GM10266 (cell line): Measurements from ENCODE around the gene DNAJC15.
A peak's percentile ranks its signal among the peaks of the same experiment; 100 is the strongest.

ENCODE experiments used
- DNase-seq: peaks from one replicate; pipeline ENCODE4 v3.0.0; 2012; ENCODE audit errors: extremely low spot score
- TF ChIP-seq, protein P1 (sequence below): IDR thresholded peaks from 2 replicates; pipeline ENCODE4 v1.5.1; 2012; ENCODE audit warnings: mild to moderate bottlenecking, low read depth; ENCODE audit not compliant: control insufficient read depth, insufficient read depth; ENCODE audit errors: missing control alignments

DNAJC15 gene

DNA sequence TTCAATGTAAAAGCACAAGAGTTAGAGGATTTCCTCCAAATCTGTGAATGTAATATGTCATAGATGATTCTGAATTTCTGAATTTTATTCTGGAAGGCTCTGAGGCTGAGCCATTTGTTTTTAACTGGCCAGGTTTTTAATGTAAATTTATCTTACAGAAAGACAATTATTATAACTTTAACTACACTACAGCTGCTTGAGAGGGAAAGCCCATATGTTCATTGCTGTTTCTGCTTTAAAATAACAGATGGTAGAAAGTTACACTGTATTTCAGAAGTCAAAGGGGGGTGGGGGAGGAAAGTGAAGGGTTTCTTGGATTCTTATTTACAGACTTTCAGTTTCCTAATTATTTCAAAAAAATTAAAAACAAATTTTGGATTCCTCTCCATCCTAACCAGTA is 62.8 kb downstream of the DNAJC15 start:
- TF ChIP-seq, protein P1, sequence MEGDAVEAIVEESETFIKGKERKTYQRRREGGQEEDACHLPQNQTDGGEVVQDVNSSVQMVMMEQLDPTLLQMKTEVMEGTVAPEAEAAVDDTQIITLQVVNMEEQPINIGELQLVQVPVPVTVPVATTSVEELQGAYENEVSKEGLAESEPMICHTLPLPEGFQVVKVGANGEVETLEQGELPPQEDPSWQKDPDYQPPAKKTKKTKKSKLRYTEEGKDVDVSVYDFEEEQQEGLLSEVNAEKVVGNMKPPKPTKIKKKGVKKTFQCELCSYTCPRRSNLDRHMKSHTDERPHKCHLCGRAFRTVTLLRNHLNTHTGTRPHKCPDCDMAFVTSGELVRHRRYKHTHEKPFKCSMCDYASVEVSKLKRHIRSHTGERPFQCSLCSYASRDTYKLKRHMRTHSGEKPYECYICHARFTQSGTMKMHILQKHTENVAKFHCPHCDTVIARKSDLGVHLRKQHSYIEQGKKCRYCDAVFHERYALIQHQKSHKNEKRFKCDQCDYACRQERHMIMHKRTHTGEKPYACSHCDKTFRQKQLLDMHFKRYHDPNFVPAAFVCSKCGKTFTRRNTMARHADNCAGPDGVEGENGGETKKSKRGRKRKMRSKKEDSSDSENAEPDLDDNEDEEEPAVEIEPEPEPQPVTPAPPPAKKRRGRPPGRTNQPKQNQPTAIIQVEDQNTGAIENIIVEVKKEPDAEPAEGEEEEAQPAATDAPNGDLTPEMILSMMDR: no peak
- DNase-seq: no peak

DNA sequence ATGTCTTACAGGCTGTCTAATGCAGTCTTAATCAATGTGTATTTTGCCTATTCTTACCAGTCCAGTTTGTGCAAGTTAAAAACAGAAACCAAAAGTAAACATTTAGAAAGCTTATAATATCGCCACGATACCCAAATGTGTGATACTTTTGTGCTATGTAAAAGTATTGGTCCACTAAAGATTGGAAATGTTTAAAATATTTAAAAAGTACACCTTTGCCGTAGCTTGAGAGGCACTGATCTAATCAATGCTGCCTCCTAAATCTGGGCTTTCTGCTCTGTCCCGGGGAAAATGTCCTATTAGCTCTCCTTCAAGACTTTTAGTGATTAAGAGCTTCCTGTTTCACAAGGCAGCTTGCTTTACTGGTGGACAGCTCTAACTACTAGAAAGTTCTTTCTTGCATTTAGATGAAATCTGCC is 64.7 kb downstream of the DNAJC15 start:
- TF ChIP-seq, protein P1: no peak
- no peak for DNase-seq

DNA sequence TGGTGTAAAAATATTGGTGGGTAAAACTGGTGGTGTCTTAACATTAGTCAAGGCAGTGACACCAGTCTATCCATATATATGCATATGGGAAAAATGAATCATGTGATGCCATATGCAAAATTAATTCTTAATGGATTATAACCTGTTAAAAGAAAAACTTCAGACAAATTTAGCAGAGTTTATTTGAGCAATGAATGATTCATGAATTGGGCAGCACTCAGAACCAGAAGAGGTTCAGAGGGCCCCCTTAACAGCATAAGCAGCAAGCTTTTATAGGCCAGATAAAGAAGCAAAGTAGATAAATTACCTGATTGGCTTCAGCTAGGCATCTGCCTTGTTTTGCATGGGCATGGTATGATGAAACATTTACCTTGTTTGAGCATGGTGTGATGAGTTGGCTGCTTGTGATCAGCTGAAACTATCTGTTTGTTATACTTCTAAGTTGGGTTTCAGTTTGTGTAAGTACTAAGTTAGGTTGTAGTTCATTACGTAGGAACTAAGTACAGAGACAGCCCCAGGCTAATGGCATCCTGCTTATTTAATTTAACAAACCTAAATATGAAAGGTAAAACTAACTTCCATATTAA is 66.6 kb downstream of the DNAJC15 start:
- TF ChIP-seq, protein P1: no peak
- no peak for DNase-seq

DNA sequence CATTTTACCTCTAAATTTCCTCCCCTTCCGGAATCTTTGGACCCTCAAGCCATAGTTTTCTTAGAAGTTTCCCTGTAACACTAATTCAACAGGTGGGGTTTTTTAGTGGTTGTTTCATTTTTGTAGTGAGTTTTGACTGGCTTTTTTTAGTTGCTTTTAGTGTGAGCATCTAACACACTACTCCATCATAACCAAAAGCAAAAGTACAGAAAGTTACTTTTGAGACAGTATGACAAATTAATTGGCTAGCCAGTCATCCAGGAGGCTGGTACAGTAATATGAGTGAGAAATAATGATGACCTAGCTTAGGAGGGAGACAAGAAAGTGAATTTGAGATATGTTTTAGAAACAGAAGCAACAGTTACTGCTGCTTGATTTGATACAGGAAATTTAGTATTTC is 71.5 kb downstream of the DNAJC15 start:
- TF ChIP-seq, protein P1: no peak
- peak; percentile 32 for DNase-seq

DNA sequence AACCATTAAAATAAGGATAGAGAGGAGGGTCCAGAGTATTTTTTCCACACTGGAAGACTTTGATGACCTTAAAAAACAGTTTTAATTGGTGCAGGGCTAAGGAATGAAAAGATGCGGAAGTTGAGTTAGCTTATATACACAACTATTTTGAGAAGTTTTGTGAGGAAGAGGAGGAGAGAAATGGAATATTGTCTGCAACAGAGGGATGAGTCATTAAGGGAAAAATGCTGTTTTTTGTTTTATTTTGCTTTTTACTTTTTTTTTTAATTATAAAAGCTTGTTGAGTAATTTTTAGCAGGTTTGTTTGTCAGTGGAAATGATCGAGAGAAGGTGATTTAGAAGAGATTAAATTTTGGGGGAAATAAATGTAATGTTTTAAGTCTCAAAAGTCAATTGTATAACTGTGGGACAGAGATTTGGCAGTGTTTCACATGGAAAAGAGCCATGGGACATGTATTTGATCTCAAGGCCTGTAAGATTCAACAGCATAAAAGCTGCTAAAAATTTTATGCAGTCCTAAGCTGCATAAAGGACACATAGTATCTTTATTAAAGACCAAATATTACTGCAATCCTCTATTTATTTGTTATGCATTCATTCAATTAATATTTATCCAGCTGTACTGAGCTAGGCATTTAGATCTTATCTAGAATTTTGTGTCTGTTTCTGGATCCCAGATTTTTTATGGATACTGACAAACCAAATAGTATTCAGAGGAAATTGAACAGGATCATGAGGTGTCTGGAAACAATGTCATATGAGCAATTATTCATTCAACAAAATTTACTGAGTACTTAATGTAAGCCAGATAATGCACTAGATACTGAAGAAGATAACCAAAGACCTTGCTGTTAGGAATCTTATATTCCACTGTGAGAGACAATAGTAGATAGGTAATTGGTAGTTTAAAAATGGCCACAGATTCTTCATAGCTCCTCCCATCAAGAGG is 72.7 kb downstream of the DNAJC15 start:
- no peak for DNase-seq
- TF ChIP-seq, protein P1: no peak

DNA sequence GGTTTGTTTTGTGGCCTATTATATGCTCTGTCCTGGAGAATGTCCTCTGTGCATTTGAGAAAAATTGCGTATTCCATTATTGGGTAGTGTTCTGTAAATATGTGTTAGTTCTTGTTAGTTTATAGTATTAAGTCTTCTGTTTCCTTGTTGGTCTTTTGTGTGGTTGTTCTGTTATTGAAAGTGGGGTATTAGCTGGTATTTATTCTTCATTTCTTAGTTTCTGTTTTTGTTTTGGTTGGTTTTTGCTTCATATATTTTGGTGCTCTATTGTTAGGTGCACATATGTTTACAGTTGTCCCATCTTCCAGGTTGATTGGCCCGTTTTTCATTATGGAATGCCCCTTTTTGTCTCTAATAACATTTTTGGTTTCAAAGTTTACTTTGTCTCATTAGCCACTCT is 77.3 kb downstream of the DNAJC15 start:
- DNase-seq: no peak
- TF ChIP-seq, protein P1: no peak

DNA sequence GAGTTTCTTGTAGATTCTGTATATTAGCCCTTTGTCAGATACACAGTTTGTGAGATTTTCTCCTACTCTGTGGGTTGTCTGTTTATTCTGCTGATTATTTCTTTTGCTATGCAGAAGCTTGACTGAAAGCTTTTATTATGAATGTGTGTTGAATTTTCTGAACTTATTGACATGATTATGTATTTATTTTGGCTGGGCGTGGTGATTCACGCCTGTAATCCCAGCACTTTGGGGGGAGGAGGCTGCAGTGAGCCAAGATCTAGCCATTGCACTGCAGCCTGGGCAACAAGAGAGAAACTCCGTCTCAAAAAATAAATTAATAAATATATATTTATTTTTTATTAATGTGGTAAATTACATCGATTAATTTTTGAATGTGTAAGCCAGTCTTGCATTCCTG is 78.9 kb downstream of the DNAJC15 start:
- TF ChIP-seq, protein P1: no peak
- no peak for DNase-seq
